Brain microvascular endothelial cell (primary cell): ENCODE data around the gene TCF19.
A peak's percentile ranks its signal among the peaks of the same experiment; 100 is the strongest.

ENCODE experiments used
- DNase-seq: peaks from one replicate; pipeline ENCODE4 v3.0.0-alpha.2; 2020
- H3K27ac ChIP-seq: fragments of 250-450 bp; sonication (Bioruptor Pico); 2 replicates; pipeline ENCODE4 v1.5.1; 2020; ENCODE audit warnings: mild to moderate bottlenecking, moderate library complexity
- H3K27me3 ChIP-seq: fragments of 250-450 bp; sonication (Bioruptor Pico); replicated peaks from 2 replicates; pipeline ENCODE4 v1.5.1; 2020; ENCODE audit warnings: mild to moderate bottlenecking
- H3K36me3 ChIP-seq: fragments of 250-450 bp; sonication (Bioruptor Pico); replicated peaks from 2 replicates; pipeline ENCODE4 v1.5.1; 2020; ENCODE audit warnings: mild to moderate bottlenecking
- H3K4me3 ChIP-seq: 2 replicates; pipeline ENCODE4 v1.5.1; 2011; ENCODE audit warnings: low read depth, mild to moderate bottlenecking, control low read depth, low read length, moderate library complexity
- CTCF ChIP-seq: IDR thresholded peaks from 2 replicates; pipeline ENCODE4 v1.5.1; 2011; ENCODE audit warnings: low read depth, mild to moderate bottlenecking, moderate library complexity, low read length, control low read depth, inconsistent platforms; ENCODE audit errors: missing control alignments
- in situ Hi-C: cut with HindIII; loops from 2 replicates; pipeline ENCODE4 v1.10.0; 2017; ENCODE audit warnings: low sequenced_read_pairs, low pct_ligation_motif_present

TCF19 gene

GRCh38 chr6:31114541-31114878 lies 43.9 kb upstream of the TCF19 start, which contains the start of gene PSORS1C1:
Gene PSORS1C1 (plus strand): TSS chr6:31114800. CDS start chr6:31129633, 14,833 bp downstream.
- Histone ChIP-seq H3K4me3 (peak within 1 kb of the TSS; percentile 41), H3K27ac (peak within 1 kb of the TSS; percentile 57), H3K36me3 (no peaks in the 10 kb centered on the region), H3K27me3 (peaks cover 9% of the 10 kb centered on the region)
- DNase-seq, result peak; percentile 92
- in situ Hi-C loops, result no loop called here
- TF ChIP-seq CTCF, result no peak

- peak overlapping the region; percentile 57 for H3K27ac ChIP-seq
- in situ Hi-C loops, result no loop called here
- H3K4me3 ChIP-seq, result peak overlapping the region; percentile 41
- DNase-seq, result peak; percentile 48
- peaks cover 6% of the 10 kb centered on the region for H3K27me3 ChIP-seq
- H3K36me3 ChIP-seq, result no peaks in the 10 kb centered on the region
- TF ChIP-seq CTCF, result peak; percentile 63
Measured at GRCh38 chr6:31114970-31115849, 43.2 kb upstream of the TCF19 start.

GRCh38 chr6:31115941-31116560 lies 42.3 kb upstream of the TCF19 start:
- H3K27me3 ChIP-seq, result no peaks in the 10 kb centered on the region
- no peak for DNase-seq
- no peak overlapping the region for H3K4me3 ChIP-seq
- H3K36me3 ChIP-seq, result no peaks in the 10 kb centered on the region
- TF ChIP-seq CTCF, result no peak
- H3K27ac ChIP-seq, result no peak overlapping the region
- in situ Hi-C loops, result no loop called here

- no peak overlapping the region for H3K27ac ChIP-seq
- no peaks in the 10 kb centered on the region for H3K36me3 ChIP-seq
- in situ Hi-C loops, result no loop called here
- no peak for TF ChIP-seq CTCF
- no peak overlapping the region for H3K4me3 ChIP-seq
- H3K27me3 ChIP-seq, result no peaks in the 10 kb centered on the region
- DNase-seq, result peak; percentile 9
Measured at GRCh38 chr6:31116661-31117385, 41.6 kb upstream of the TCF19 start.

- no peak for TF ChIP-seq CTCF
- Histone ChIP-seq H3K27me3 (no peaks in the 10 kb centered on the region), H3K4me3 (no peak overlapping the region), H3K27ac (no peak overlapping the region), H3K36me3 (no peaks in the 10 kb centered on the region)
- no peak for DNase-seq
- in situ Hi-C loops, result no loop called here
Measured at GRCh38 chr6:31118178-31118577, 40.2 kb upstream of the TCF19 start.
